ENCODE results near the gene ST8SIA6.
A peak's percentile ranks its signal among the peaks of the same experiment; 100 is the strongest.
"Not testable (repeated sequence)": the region's sequence is repeated elsewhere in the genome, so short reads cannot be mapped to it uniquely, and the experiment has no call there.

ST8SIA6 gene

GRCh38 chr10:17335065-17335464 lies 119.3 kb downstream of the ST8SIA6 start:
- peak; percentile 53; the same call in 1 of the 3 replicates for ATAC-seq
- TF ChIP-seq ISL1 (CRISPR knock-in tag; IDR thresholded peaks at IDR 0.05) (no peak), PATZ1 (CRISPR knock-in tag; IDR thresholded peaks at IDR 0.05; ENCODE audit: borderline replicate concordance) (no peak), ZFP30 (CRISPR knock-in tag; IDR thresholded peaks at IDR 0.05) (no peak), CREB5 (CRISPR knock-in tag; IDR thresholded peaks at IDR 0.05; ENCODE audit: low read depth) (no peak), ZNF70 (CRISPR knock-in tag; IDR thresholded peaks at IDR 0.05) (no peak), ESRRG (CRISPR knock-in tag; IDR thresholded peaks at IDR 0.05) (no peak), CSRNP3 (CRISPR knock-in tag; IDR thresholded peaks at IDR 0.05) (no peak), GLIS3 (CRISPR knock-in tag; IDR thresholded peaks at IDR 0.05) (no peak), CSDC2 (CRISPR knock-in tag; IDR thresholded peaks at IDR 0.05) (no peak), ZNF565 (CRISPR knock-in tag; conservative IDR thresholded peaks at IDR 0.05; ENCODE audit: low read depth) (no peak), BACH2 (CRISPR knock-in tag; IDR thresholded peaks at IDR 0.05; ENCODE audit: borderline replicate concordance) (no peak), TSHZ2 (CRISPR knock-in tag; IDR thresholded peaks at IDR 0.05) (no peak), ARNTL (CRISPR knock-in tag; IDR thresholded peaks at IDR 0.05; ENCODE audit: borderline replicate concordance, low read depth) (no peak), ZFP3 (CRISPR knock-in tag; IDR thresholded peaks at IDR 0.05) (no peak), OSR1 (CRISPR knock-in tag; IDR thresholded peaks at IDR 0.05) (no peak), TOX (CRISPR knock-in tag; IDR thresholded peaks at IDR 0.05; ENCODE audit: borderline replicate concordance) (no peak)

- TF ChIP-seq OSR1 (CRISPR knock-in tag; IDR thresholded peaks at IDR 0.05): no peak
- no peak for TF ChIP-seq RARB (CRISPR knock-in tag; IDR thresholded peaks at IDR 0.05)
- no peak for TF ChIP-seq ZC3H10 (CRISPR knock-in tag; IDR thresholded peaks at IDR 0.05)
- TF ChIP-seq GLIS3 (CRISPR knock-in tag; IDR thresholded peaks at IDR 0.05): no peak
- no peak for TF ChIP-seq TSHZ2 (CRISPR knock-in tag; IDR thresholded peaks at IDR 0.05)
- no peak for ATAC-seq
Measured at GRCh38 chr10:17330501-17330900, 123.9 kb downstream of the ST8SIA6 start.

GRCh38 chr10:17326377-17326776 lies 128.0 kb downstream of the ST8SIA6 start:
- TF ChIP-seq PATZ1 (CRISPR knock-in tag; IDR thresholded peaks at IDR 0.05; ENCODE audit: borderline replicate concordance): no peak
- ATAC-seq: no peak

GRCh38 chr10:17321957-17322356 lies 132.4 kb downstream of the ST8SIA6 start:
- not testable (repeated sequence) for ATAC-seq
